HUES64 (cell line): ENCODE measurements around the gene PPM1B.
"Not testable (repeated sequence)": the region's sequence is repeated elsewhere in the genome, so short reads cannot be mapped to it uniquely, and the experiment has no call there.

Experiments used
- H3K27ac ChIP-seq: 2 replicates; pipeline ENCODE4 v1.7.0; 2013; ENCODE audit warnings: low read depth, low read length, inconsistent platforms
- H3K27me3 ChIP-seq: 2 replicates; pipeline ENCODE4 v1.6.1; 2013; ENCODE audit warnings: mild to moderate bottlenecking, low read length; ENCODE audit not compliant: insufficient read depth
- H3K36me3 ChIP-seq: 2 replicates; pipeline ENCODE4 v1.6.1; 2013; ENCODE audit warnings: mild to moderate bottlenecking, low read length; ENCODE audit not compliant: insufficient read depth
- H3K4me1 ChIP-seq: 2 replicates; pipeline ENCODE4 v1.6.1; 2013; ENCODE audit warnings: mild to moderate bottlenecking, low read length, moderate library complexity; ENCODE audit not compliant: insufficient read depth
- H3K4me3 ChIP-seq: 2 replicates; pipeline ENCODE4 v1.5.1; 2013; ENCODE audit warnings: mild to moderate bottlenecking, low read length, moderate library complexity
- H3K9ac ChIP-seq: 2 replicates; pipeline ENCODE4 v1.6.1; 2013; ENCODE audit warnings: mild to moderate bottlenecking, low read depth, low read length
- H3K9me3 ChIP-seq: 2 replicates; pipeline ENCODE4 v1.6.1; 2013; ENCODE audit warnings: low read depth, low read length; ENCODE audit not compliant: insufficient read depth
- WGBS: fragments of 150-250, 120-280 bp; methylation state at CpG from one replicate; pipeline ENCODE4 v1.1.7; 2013; ENCODE audit warnings: missing lambda C conversion rate; 5-methylcytosine and 5-hydroxymethylcytosine counted together

Gene PPM1B

GRCh38 chr2:44163777-44164176, 4.9 kb upstream of the PPM1B start:
- H3K4me3 ChIP-seq: no peak overlapping the region
- no peak overlapping the region for H3K9ac ChIP-seq
- 100% methylated on average over 2 of the region's 2 CpGs for WGBS
- 0 out of 2 replicates have a peak, but pooled peaks cover 4% of the 10 kb centered on the region for H3K4me1 ChIP-seq
- H3K9me3 ChIP-seq: peaks cover 10% of the 10 kb centered on the region; the same call in 1 of the 2 replicates
- no peaks in the 10 kb centered on the region for H3K36me3 ChIP-seq
- H3K27ac ChIP-seq: no peak overlapping the region
- no peaks in the 10 kb centered on the region for H3K27me3 ChIP-seq

- peaks cover 10% of the 10 kb centered on the region; the same call in 1 of the 2 replicates for H3K9me3 ChIP-seq
- over 99% methylated on average over 3 of the region's 3 CpGs for WGBS
Measured at GRCh38 chr2:44164617-44165016, 4.1 kb upstream of the PPM1B start.

DNA sequence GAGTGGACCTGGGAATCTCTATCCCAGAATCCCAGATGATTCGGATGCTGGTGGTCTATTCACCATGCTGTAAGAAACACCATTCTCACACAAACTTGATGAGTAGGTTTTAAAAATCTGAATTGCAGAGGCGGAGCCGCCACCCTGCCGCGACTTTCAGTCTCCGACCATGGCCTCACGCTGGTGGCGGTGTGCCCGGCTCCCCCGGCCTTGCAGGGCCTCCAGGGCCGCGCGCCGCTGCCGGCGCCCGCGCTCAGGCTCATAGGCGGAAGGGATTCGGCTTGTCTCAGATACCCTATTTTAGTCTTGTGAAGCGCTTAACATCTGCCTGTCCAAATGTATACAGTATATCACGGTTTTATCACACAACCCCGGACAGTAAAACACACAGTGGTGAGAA, 2.6 kb upstream of the PPM1B start:
- Histone ChIP-seq H3K9me3 (peaks cover 10% of the 10 kb centered on the region; the same call in 1 of the 2 replicates), H3K27me3 (no peaks in the 10 kb centered on the region), H3K4me3 (no peak overlapping the region), H3K27ac (no peak overlapping the region), H3K36me3 (no peaks in the 10 kb centered on the region), H3K9ac (no peak overlapping the region), H3K4me1 (peaks cover 4% of the 10 kb centered on the region)
- WGBS: 92% methylated on average over 23 of the region's 23 CpGs

More at GRCh38 chr2:44164617-44165016, 4.1 kb upstream of the PPM1B start:
- Histone ChIP-seq H3K4me3 (no peak overlapping the region), H3K27me3 (no peaks in the 10 kb centered on the region), H3K9ac (no peak overlapping the region), H3K27ac (no peak overlapping the region), H3K36me3 (no peaks in the 10 kb centered on the region), H3K4me1 (0 out of 2 replicates have a peak, but pooled peaks cover 4% of the 10 kb centered on the region)

- Histone ChIP-seq H3K36me3 (no peaks in the 10 kb centered on the region), H3K9ac (peak overlapping the region; percentile 80; the same call in 1 of the 2 replicates), H3K4me3 (peak overlapping the region; percentile 66), H3K27ac (peak overlapping the region; percentile 96), H3K27me3 (no peaks in the 10 kb centered on the region), H3K4me1 (peaks cover 8% of the 10 kb centered on the region), H3K9me3 (peaks cover 10% of the 10 kb centered on the region; the same call in 1 of the 2 replicates)
- 41% methylated on average over 18 of the region's 18 CpGs for WGBS
Measured at GRCh38 chr2:44167311-44167907, 1.3 kb upstream of the PPM1B start.

DNA sequence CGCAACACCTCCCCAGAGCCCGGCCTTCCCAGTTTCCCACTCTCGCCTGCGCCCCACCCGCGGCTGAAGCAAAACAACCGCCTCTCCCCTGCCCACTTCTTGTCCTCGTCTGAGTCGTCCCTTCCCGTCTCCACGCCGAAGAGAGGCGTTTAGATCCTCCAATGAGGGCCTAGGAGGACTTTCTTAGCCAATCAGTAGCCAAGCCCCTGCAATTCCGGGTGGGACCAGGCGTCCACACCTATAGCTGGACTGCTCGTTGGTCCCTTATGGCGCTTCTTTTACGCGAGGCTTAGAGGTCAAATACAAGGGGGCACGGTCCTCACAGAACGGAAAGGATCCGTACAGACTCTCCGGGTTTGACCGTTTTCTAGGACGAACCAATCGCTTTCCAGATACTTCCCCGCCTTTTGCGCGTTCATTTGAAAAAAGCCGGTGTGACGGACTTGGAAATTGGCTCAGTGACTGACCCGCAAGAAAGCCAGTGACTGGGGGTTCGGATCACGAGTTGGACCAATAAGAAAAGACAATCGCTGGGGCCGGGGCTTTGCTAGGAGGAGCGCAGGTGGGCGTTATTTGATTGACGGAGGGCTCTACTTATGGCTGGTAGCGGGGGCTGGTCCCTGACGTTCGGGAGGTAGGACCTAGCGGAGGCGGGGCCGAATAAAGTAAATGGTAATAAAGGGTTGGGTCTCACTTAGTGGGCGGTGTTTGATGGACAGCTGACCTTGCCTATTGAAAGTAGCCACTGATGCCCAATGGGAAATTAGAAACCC, 581 bp upstream of the PPM1B start:
- H3K9me3 ChIP-seq: peaks cover 10% of the 10 kb centered on the region; the same call in 1 of the 2 replicates
- WGBS: under 1% methylated on average over 46 of the region's 46 CpGs
- H3K4me1 ChIP-seq: peaks cover 8% of the 10 kb centered on the region
- no peaks in the 10 kb centered on the region for H3K27me3 ChIP-seq
- peak overlapping the region; percentile 66 for H3K4me3 ChIP-seq
- no peaks in the 10 kb centered on the region for H3K36me3 ChIP-seq
- H3K9ac ChIP-seq: peak overlapping the region; percentile 80
- H3K27ac ChIP-seq: peak overlapping the region; percentile 96

- Histone ChIP-seq H3K9me3 (peaks cover 10% of the 10 kb centered on the region; the same call in 1 of the 2 replicates), H3K9ac (peak overlapping the region; percentile 88), H3K4me3 (peak overlapping the region; percentile 95), H3K27ac (peak overlapping the region; percentile 85), H3K36me3 (no peaks in the 10 kb centered on the region), H3K4me1 (peaks cover 16% of the 10 kb centered on the region), H3K27me3 (no peaks in the 10 kb centered on the region)
- under 1% methylated on average over 54 of the region's 54 CpGs for WGBS
Measured at GRCh38 chr2:44169155-44169898, 652 bp downstream of the PPM1B start.

GRCh38 chr2:44170311-44170717, 1.6 kb downstream of the PPM1B start:
- WGBS: 4% methylated on average over 3 of the region's 3 CpGs

DNA sequence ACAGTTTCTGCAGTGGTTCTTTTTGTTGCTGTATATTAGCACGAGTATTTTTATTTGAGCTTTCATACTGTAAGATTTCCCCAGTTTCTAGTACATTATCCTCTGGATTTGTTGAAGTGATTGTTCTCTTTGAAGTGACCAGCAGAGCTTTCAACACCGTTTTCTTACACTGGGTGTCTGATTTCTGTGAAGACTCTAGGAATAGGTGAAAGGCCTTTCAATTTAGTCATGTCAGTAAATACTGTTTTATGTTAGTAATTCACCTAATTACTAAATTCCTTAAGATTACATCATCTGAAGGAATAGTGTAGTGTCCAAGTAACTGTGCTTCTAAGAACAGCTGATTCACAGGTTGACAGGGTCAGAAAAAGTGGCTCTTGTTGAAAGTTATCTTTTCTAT, 2.3 kb downstream of the PPM1B start:
- Histone ChIP-seq H3K36me3 (no peaks in the 10 kb centered on the region), H3K9ac (peak overlapping the region; percentile 88; the same call in 1 of the 2 replicates), H3K27me3 (no peaks in the 10 kb centered on the region), H3K27ac (no peak overlapping the region), H3K9me3 (no peaks in the 10 kb centered on the region), H3K4me1 (peaks cover 25% of the 10 kb centered on the region), H3K4me3 (peak overlapping the region; percentile 95)
- WGBS: 10% methylated on average over 2 of the region's 2 CpGs

More at GRCh38 chr2:44170311-44170717, 1.6 kb downstream of the PPM1B start:
- Histone ChIP-seq H3K27me3 (no peaks in the 10 kb centered on the region), H3K9ac (peak overlapping the region; percentile 88), H3K4me1 (peaks cover 22% of the 10 kb centered on the region), H3K9me3 (peaks cover under 1% of the 10 kb centered on the region; the same call in 1 of the 2 replicates), H3K36me3 (no peaks in the 10 kb centered on the region), H3K4me3 (peak overlapping the region; percentile 95), H3K27ac (peak overlapping the region; percentile 30; the same call in 1 of the 2 replicates)

DNA sequence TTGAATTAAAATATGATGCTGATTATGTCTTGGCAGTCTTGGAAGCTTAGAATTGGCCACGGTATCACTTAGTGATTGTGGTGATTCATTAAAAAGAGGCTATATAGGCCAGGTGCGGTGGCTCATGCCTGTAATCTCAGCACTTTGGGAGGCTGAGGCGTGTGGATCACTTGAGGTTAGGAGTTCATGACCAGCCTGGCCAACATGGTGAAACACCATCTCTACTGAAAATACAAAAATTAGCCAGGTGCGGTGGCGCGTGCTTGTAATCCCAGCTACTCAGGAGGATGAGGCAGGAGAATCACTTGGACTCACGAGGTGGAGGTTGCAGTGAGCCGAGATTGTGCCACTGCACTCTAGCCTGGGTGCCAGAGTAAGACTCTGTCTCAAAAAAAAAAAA, 2.8 kb downstream of the PPM1B start:
- H3K9me3 ChIP-seq, H3K36me3 ChIP-seq, H3K27ac ChIP-seq, H3K9ac ChIP-seq, H3K27me3 ChIP-seq: not testable (repeated sequence)
- Histone ChIP-seq H3K4me1 (peaks cover 25% of the 10 kb centered on the region), H3K4me3 (peak overlapping the region; percentile 95)
- 65% methylated on average over 8 of the region's 8 CpGs for WGBS

- peaks cover 21% of the 10 kb centered on the region for H3K4me1 ChIP-seq
- H3K27me3 ChIP-seq: no peaks in the 10 kb centered on the region
- H3K36me3 ChIP-seq: no peaks in the 10 kb centered on the region
- H3K27ac ChIP-seq: no peak overlapping the region
- H3K9me3 ChIP-seq: no peaks in the 10 kb centered on the region
- WGBS: 97% methylated on average over 4 of the region's 4 CpGs
- no peak overlapping the region for H3K9ac ChIP-seq
- peak overlapping the region; percentile 95 for H3K4me3 ChIP-seq
Measured at GRCh38 chr2:44172576-44172975, 3.9 kb downstream of the PPM1B start.

- Histone ChIP-seq H3K27ac (no peak overlapping the region), H3K9ac (no peak overlapping the region)
Measured at GRCh38 chr2:44178950-44179349, 10.3 kb downstream of the PPM1B start.

More at GRCh38 chr2:44178950-44179349, 10.3 kb downstream of the PPM1B start:
- no peak overlapping the region for H3K4me3 ChIP-seq
- peaks cover 17% of the 10 kb centered on the region; the same call in 1 of the 2 replicates for H3K36me3 ChIP-seq
- H3K27me3 ChIP-seq: no peaks in the 10 kb centered on the region
- peaks cover 32% of the 10 kb centered on the region for H3K4me1 ChIP-seq
- no peaks in the 10 kb centered on the region for H3K9me3 ChIP-seq
